ENCODE measurements around the gene PLPPR5.

The PLPPR5 gene

DNA sequence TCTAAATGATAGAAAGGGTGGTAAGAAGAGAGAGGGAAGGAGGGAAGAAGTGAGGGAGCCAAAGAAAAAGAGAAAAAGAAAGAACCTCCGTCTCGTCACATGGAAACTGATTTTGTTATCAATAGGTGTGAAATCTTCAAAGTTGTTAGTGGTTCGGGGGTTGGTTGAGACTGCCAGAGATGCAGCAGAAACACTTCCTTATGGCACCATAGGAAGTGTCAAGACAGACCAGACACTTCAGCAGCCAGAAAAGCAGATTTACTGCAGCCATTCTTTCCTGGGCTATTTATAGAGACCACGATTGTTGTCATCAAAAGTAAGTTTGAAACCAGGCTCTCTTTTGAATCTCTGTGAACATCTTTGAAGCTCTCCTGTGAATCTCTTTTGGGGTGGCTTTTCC lies 150.5 kb downstream of the PLPPR5 start:
- DNase-seq (ENCODE audit: low read depth) = no peak
- H3K4me3 ChIP-seq (ENCODE audit: control insufficient read depth, low read depth, low read length) = no peak overlapping the region
- TF ChIP-seq, protein P1, sequence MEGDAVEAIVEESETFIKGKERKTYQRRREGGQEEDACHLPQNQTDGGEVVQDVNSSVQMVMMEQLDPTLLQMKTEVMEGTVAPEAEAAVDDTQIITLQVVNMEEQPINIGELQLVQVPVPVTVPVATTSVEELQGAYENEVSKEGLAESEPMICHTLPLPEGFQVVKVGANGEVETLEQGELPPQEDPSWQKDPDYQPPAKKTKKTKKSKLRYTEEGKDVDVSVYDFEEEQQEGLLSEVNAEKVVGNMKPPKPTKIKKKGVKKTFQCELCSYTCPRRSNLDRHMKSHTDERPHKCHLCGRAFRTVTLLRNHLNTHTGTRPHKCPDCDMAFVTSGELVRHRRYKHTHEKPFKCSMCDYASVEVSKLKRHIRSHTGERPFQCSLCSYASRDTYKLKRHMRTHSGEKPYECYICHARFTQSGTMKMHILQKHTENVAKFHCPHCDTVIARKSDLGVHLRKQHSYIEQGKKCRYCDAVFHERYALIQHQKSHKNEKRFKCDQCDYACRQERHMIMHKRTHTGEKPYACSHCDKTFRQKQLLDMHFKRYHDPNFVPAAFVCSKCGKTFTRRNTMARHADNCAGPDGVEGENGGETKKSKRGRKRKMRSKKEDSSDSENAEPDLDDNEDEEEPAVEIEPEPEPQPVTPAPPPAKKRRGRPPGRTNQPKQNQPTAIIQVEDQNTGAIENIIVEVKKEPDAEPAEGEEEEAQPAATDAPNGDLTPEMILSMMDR (IDR thresholded peaks at IDR 0.05; ENCODE audit: control insufficient read depth, insufficient read depth, low read depth, low read length, missing control alignments) = no peak

- H3K4me3 ChIP-seq (ENCODE audit: control insufficient read depth, low read depth, low read length) = no peak overlapping the region
- no peak for DNase-seq (ENCODE audit: low read depth)
- TF ChIP-seq, protein P1 (IDR thresholded peaks at IDR 0.05; ENCODE audit: control insufficient read depth, insufficient read depth, low read depth, low read length, missing control alignments) = no peak
Observed at GRCh38 chr1:98849969-98850636, 154.6 kb downstream of the PLPPR5 start.

DNA sequence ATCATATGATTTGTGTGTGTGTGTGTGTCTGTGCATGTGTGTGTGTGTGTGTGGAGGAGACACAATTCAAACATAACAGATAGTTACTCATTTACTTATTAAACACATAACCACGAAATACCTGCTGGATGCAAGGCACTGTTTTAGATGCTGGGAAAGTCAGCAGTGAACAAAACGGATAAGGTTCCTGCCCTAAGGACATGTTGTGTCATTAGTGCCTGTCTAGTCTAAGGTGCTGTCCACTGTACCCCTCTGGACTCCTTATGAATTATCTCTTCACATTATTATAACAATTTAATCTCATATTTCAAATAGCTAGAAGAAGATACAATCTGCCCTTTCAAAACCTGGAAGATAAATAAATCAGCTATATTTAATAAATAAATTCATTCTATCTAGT lies 162.4 kb downstream of the PLPPR5 start:
- H3K4me3 ChIP-seq (ENCODE audit: control insufficient read depth, low read depth, low read length) = no peak overlapping the region
- TF ChIP-seq, protein P1 (IDR thresholded peaks at IDR 0.05; ENCODE audit: control insufficient read depth, insufficient read depth, low read depth, low read length, missing control alignments) = no peak
- no peak for DNase-seq (ENCODE audit: low read depth)

Measured in AG09309 (cell line).